Neuronal stem cell (in vitro differentiated cells): ENCODE measurements around the gene ADAM8.

ENCODE experiments used
- DNase-seq: peaks from one replicate; pipeline ENCODE4 v3.0.0-alpha.2; 2013; ENCODE audit warnings: low spot score
- H2AFZ ChIP-seq: one replicate; pipeline ENCODE4 v1.6.1; 2013; ENCODE audit warnings: mild to moderate bottlenecking, low read length, inconsistent platforms
- H2AK5ac ChIP-seq: 2 replicates; pipeline ENCODE4 v1.6.1; 2013; ENCODE audit warnings: low read depth, mild to moderate bottlenecking, inconsistent platforms, low read length, moderate library complexity, mixed read lengths
- H2BK120ac ChIP-seq: 2 replicates; pipeline ENCODE4 v1.6.1; 2013; ENCODE audit warnings: low read depth, mild to moderate bottlenecking, inconsistent platforms, low read length, moderate library complexity, mixed read lengths
- H2BK12ac ChIP-seq: one replicate; pipeline ENCODE4 v1.6.1; 2013; ENCODE audit warnings: low read length, inconsistent platforms
- H2BK15ac ChIP-seq: 2 replicates; pipeline ENCODE4 v1.6.1; 2013; ENCODE audit warnings: mild to moderate bottlenecking, low read length, inconsistent platforms, mixed read lengths
- H2BK5ac ChIP-seq: one replicate; pipeline ENCODE4 v1.6.1; 2013; ENCODE audit warnings: inconsistent platforms, mild to moderate bottlenecking, low read length, moderate library complexity
- H3K14ac ChIP-seq: one replicate; pipeline ENCODE4 v1.6.1; 2013; ENCODE audit warnings: low read length, inconsistent platforms
- H3K18ac ChIP-seq: 2 replicates; pipeline ENCODE4 v1.6.1; 2013; ENCODE audit warnings: low read length, inconsistent platforms
- H3K23ac ChIP-seq: 2 replicates; pipeline ENCODE4 v1.6.1; 2013; ENCODE audit warnings: low read depth, mild to moderate bottlenecking, mixed read lengths, low read length, inconsistent platforms; ENCODE audit not compliant: poor library complexity
- H3K27ac ChIP-seq: replicated peaks from 3 replicates; pipeline ENCODE4 v1.5.1; 2013; ENCODE audit warnings: low read length, inconsistent platforms
- H3K27me3 ChIP-seq, 3 experiments: 2 replicates each; pipeline ENCODE4 v1.6.1; 2013; ENCODE audit warnings: low read length in 3 of 3, mild to moderate bottlenecking in 2 of 3, inconsistent platforms in 1 of 3, low read depth in 1 of 3, mixed read lengths in 1 of 3, moderate library complexity in 1 of 3; ENCODE audit not compliant: control insufficient read depth in 3 of 3, insufficient read depth in 3 of 3
- H3K36me3 ChIP-seq, 2 donors: replicated peaks in 1 of 2; 2 replicates each; pipeline ENCODE4 v1.6.1; 2013; ENCODE audit warnings: low read length in 2 of 2; ENCODE audit not compliant: control insufficient read depth in 2 of 2, insufficient read depth in 2 of 2
- H3K4ac ChIP-seq: 2 replicates; pipeline ENCODE4 v1.6.1; 2013; ENCODE audit warnings: inconsistent platforms, mild to moderate bottlenecking, low read length, moderate library complexity
- H3K4me1 ChIP-seq, 2 donors: 1 replicate in 1 of 2; 2 replicates in 1 of 2; pipeline ENCODE4 v1.6.1; 2013; ENCODE audit warnings: low read length in 2 of 2, low read depth in 1 of 2; ENCODE audit not compliant: control insufficient read depth in 2 of 2, insufficient read depth in 1 of 2
- H3K4me2 ChIP-seq: one replicate; pipeline ENCODE4 v1.6.1; 2013; ENCODE audit warnings: mild to moderate bottlenecking, low read length, inconsistent platforms; ENCODE audit not compliant: insufficient read depth, poor library complexity, severe bottlenecking
- H3K4me3 ChIP-seq, 2 donors: 2 replicates each; pipeline ENCODE4 v1.5.1; 2013; ENCODE audit warnings: low read length in 2 of 2, mild to moderate bottlenecking in 2 of 2, inconsistent platforms in 1 of 2, moderate library complexity in 1 of 2
- H3K79me1 ChIP-seq: one replicate; pipeline ENCODE4 v1.6.1; 2013; ENCODE audit warnings: low read depth, mild to moderate bottlenecking, inconsistent platforms, low read length, moderate library complexity
- H3K9ac ChIP-seq: one replicate; pipeline ENCODE4 v1.6.1; 2013; ENCODE audit warnings: mild to moderate bottlenecking, low read depth, low read length, inconsistent platforms; ENCODE audit not compliant: poor library complexity
- H3K9me3 ChIP-seq, 2 donors: replicated peaks in 1 of 2; 2 replicates each; pipeline versions ENCODE3 to v1.6.1; 2013; ENCODE audit warnings: low read length in 2 of 2, mild to moderate bottlenecking in 2 of 2, inconsistent platforms in 1 of 2, low read depth in 1 of 2, mixed read lengths in 1 of 2, moderate library complexity in 1 of 2; ENCODE audit not compliant: control insufficient read depth in 2 of 2, insufficient read depth in 1 of 2
- H4K8ac ChIP-seq: one replicate; pipeline ENCODE4 v1.6.1; 2013; ENCODE audit warnings: low read depth, mild to moderate bottlenecking, inconsistent platforms, low read length, moderate library complexity
- H4K91ac ChIP-seq: one replicate; pipeline ENCODE4 v1.6.1; 2013; ENCODE audit warnings: low read length, low read depth, mild to moderate bottlenecking, inconsistent platforms; ENCODE audit not compliant: poor library complexity
- WGBS, 2 donors: extraction: QIAGEN DNeasy Blood & Tissue Kit; methylation state at CpG; one replicate each; pipeline ENCODE4 v1.1.7; 2013; ENCODE audit warnings: missing lambda C conversion rate in 2 of 2, mixed read lengths in 1 of 2; ENCODE audit not compliant: insufficient read length in 2 of 2, insufficient replicate concordance in 1 of 2; ENCODE audit errors: extremely low coverage in 2 of 2; 5-methylcytosine and 5-hydroxymethylcytosine counted together

The ADAM8 gene

GRCh38 chr10:133243593-133243992 is 33.1 kb downstream of the ADAM8 start:
- H3K9ac ChIP-seq: no peak overlapping the region
- H4K8ac ChIP-seq: peak overlapping the region; percentile 68
- H3K4me2 ChIP-seq: no peak overlapping the region
- H3K36me3 ChIP-seq: no peaks in the 10 kb centered on the region
- no peak overlapping the region for H3K4me3 ChIP-seq
- H3K14ac ChIP-seq: no peak overlapping the region
- no peak overlapping the region for H4K91ac ChIP-seq
- H3K27ac ChIP-seq: no peak overlapping the region
- WGBS, 2 donors: no CpG with 5 or more reads among the region's 14 CpGs
- peak overlapping the region; percentile 72 for H2BK5ac ChIP-seq
- no peak overlapping the region for H3K23ac ChIP-seq
- H2BK15ac ChIP-seq: peak overlapping the region; percentile 59
- peak overlapping the region; percentile 58 for H2AK5ac ChIP-seq
- no peak overlapping the region for H2BK12ac ChIP-seq
- peaks cover 7% of the 10 kb centered on the region for H3K79me1 ChIP-seq
- peaks cover 2 to 71% (median 14%) of the 10 kb centered on the region in 3 experiments for H3K27me3 ChIP-seq
- peak overlapping the region; percentile 57 for H3K18ac ChIP-seq
- H2BK120ac ChIP-seq: no peak overlapping the region
- no peak overlapping the region for H3K4ac ChIP-seq
- DNase-seq: no peak
- H3K4me1 ChIP-seq: peaks cover 16 to 26% of the 10 kb centered on the region in 2 donors
- H3K9me3 ChIP-seq: peaks cover 0 to 3% of the 10 kb centered on the region in 2 donors
- H2AFZ ChIP-seq: no peak overlapping the region

GRCh38 chr10:133242611-133243356 is 33.9 kb downstream of the ADAM8 start:
- Histone ChIP-seq H3K18ac (peak overlapping the region; percentile 35), H3K36me3 (no peaks in the 10 kb centered on the region), H3K4me1 (peaks cover 20 to 21% of the 10 kb centered on the region in 2 donors), H2AK5ac (peak overlapping the region; percentile 58), H3K79me1 (peaks cover 7% of the 10 kb centered on the region), H3K4ac (peak overlapping the region; percentile 96), H4K8ac (peak overlapping the region; percentile 68), H3K14ac (peak overlapping the region; percentile 59), H3K23ac (peak overlapping the region; percentile 31), H2BK5ac (peak overlapping the region; percentile 72), H4K91ac (peak overlapping the region; percentile 87), H3K4me2 (no peak overlapping the region), H3K9ac (peak overlapping the region; percentile 89), H3K4me3 (peak overlapping the region in 1 of 2 donors; percentile 11), H3K27me3 (peaks cover 2 to 73% (median 22%) of the 10 kb centered on the region in 3 experiments), H2AFZ (no peak overlapping the region), H3K9me3 (peaks cover 0 to 3% of the 10 kb centered on the region in 2 donors), H2BK15ac (peak overlapping the region; percentile 93), H3K27ac (no peak overlapping the region), H2BK12ac (peak overlapping the region; percentile 92), H2BK120ac (no peak overlapping the region)
- WGBS, 2 donors: no CpG with 5 or more reads among the region's 27 CpGs
- DNase-seq: no peak

- H3K27ac ChIP-seq: no peak overlapping the region
- no peak overlapping the region for H2AFZ ChIP-seq
- no peak overlapping the region for H2BK12ac ChIP-seq
- H3K9ac ChIP-seq: no peak overlapping the region
- peaks cover 7% of the 10 kb centered on the region for H3K79me1 ChIP-seq
- no peak overlapping the region for H3K4me2 ChIP-seq
- H3K4me1 ChIP-seq: peaks cover 14 to 25% of the 10 kb centered on the region in 2 donors
- no peak overlapping the region for H4K8ac ChIP-seq
- WGBS, 2 donors: no CpG with 5 or more reads among the region's 25 CpGs
- peak overlapping the region; percentile 21 for H2BK15ac ChIP-seq
- H2BK5ac ChIP-seq: no peak overlapping the region
- no peak overlapping the region for H4K91ac ChIP-seq
- no peak overlapping the region for H3K23ac ChIP-seq
- no peak overlapping the region for H3K4me3 ChIP-seq
- no peak overlapping the region for H2AK5ac ChIP-seq
- H3K4ac ChIP-seq: no peak overlapping the region
- H3K27me3 ChIP-seq: peaks cover 10 to 84% (median 33%) of the 10 kb centered on the region in 3 experiments
- no peak overlapping the region for H2BK120ac ChIP-seq
- no peaks in the 10 kb centered on the region for H3K36me3 ChIP-seq
- peaks cover 0 to 3% of the 10 kb centered on the region in 2 donors for H3K9me3 ChIP-seq
- H3K14ac ChIP-seq: no peak overlapping the region
- no peak overlapping the region for H3K18ac ChIP-seq
- no peak for DNase-seq
These were observed 35.0 kb downstream of the ADAM8 start for GRCh38 chr10:133241501-133242205.

- Histone ChIP-seq H3K36me3 (no peaks in the 10 kb centered on the region), H3K4ac (no peak overlapping the region), H3K4me2 (no peak overlapping the region), H3K23ac (no peak overlapping the region), H3K79me1 (peaks cover 3% of the 10 kb centered on the region), H4K8ac (no peak overlapping the region), H2BK5ac (no peak overlapping the region), H3K14ac (no peak overlapping the region), H3K27ac (no peak overlapping the region), H2BK15ac (no peak overlapping the region), H2BK12ac (no peak overlapping the region), H3K9ac (no peak overlapping the region), H2BK120ac (no peak overlapping the region), H3K9me3 (no peaks in the 10 kb centered on the region), H2AFZ (no peak overlapping the region), H3K4me3 (no peak overlapping the region), H4K91ac (no peak overlapping the region), H3K18ac (no peak overlapping the region), H3K4me1 (peaks cover 6 to 23% of the 10 kb centered on the region in 2 donors), H3K27me3 (peaks cover 17 to 95% (median 50%) of the 10 kb centered on the region in 3 experiments), H2AK5ac (peak overlapping the region; percentile 30)
- DNase-seq: no peak
- no CpG with 5 or more reads among the region's 15 CpGs for WGBS, 2 donors
These were observed 36.7 kb downstream of the ADAM8 start for GRCh38 chr10:133239990-133240389.
